Hepatocyte (in vitro differentiated cells): ENCODE data around the gene GRP. TPM values are rescaled to one million over a fixed set of nuclear protein-coding genes. Genes with fewer than 3 reads are reported as not detected.

Source experiments
- DNase-seq: peaks from one replicate; pipeline ENCODE4 v3.0.0-alpha.2; 2016; ENCODE audit warnings: low spot score
- H2AFZ ChIP-seq: fragments of 200-600 bp; sonication (generic); 2 replicates; pipeline ENCODE4 v1.6.0; 2016; ENCODE audit warnings: antibody characterized with exemption, mild to moderate bottlenecking
- H3K27ac ChIP-seq: fragments of 200-600 bp; sonication (generic); 2 replicates; pipeline ENCODE4 v1.5.1; 2016; ENCODE audit warnings: mild to moderate bottlenecking
- H3K27me3 ChIP-seq: fragments of 200-600 bp; sonication (generic); 2 replicates; pipeline ENCODE4 v1.6.1; 2016
- H3K36me3 ChIP-seq: fragments of 200-600 bp; sonication (generic); replicated peaks from 2 replicates; pipeline ENCODE4 v1.5.1; 2016; ENCODE audit warnings: low read depth; ENCODE audit not compliant: insufficient read depth
- H3K4me1 ChIP-seq: fragments of 200-600 bp; sonication (generic); 2 replicates; pipeline ENCODE4 v1.5.1; 2016; ENCODE audit warnings: mild to moderate bottlenecking, moderate library complexity; ENCODE audit not compliant: insufficient read depth
- H3K4me2 ChIP-seq: fragments of 200-600 bp; sonication (generic); 2 replicates; pipeline ENCODE4 v1.6.0; 2016
- H3K4me3 ChIP-seq: fragments of 200-600 bp; sonication (generic); 2 replicates; pipeline ENCODE4 v1.5.1; 2016; ENCODE audit warnings: mild to moderate bottlenecking
- H3K79me2 ChIP-seq: fragments of 200-600 bp; sonication (generic); 2 replicates; pipeline ENCODE4 v1.6.0; 2017; ENCODE audit warnings: mild to moderate bottlenecking
- H3K9me2 ChIP-seq: fragments of 200-600 bp; sonication (generic); replicated peaks from 2 replicates; pipeline ENCODE4 v1.6.0; 2017; ENCODE audit warnings: mild to moderate bottlenecking; ENCODE audit not compliant: insufficient read depth
- H3K9me3 ChIP-seq: fragments of 200-600 bp; sonication (generic); 2 replicates; pipeline ENCODE4 v1.5.1; 2016; ENCODE audit warnings: low read depth, mild to moderate bottlenecking
- H4K20me1 ChIP-seq: fragments of 200-600 bp; sonication (generic); 2 replicates; pipeline ENCODE4 v1.6.0; 2016; ENCODE audit warnings: mild to moderate bottlenecking; ENCODE audit not compliant: insufficient read depth, poor library complexity, severe bottlenecking
- EZH2 ChIP-seq: fragments of 200-600 bp; sonication (generic); IDR thresholded peaks from 2 replicates; pipeline ENCODE4 v1.6.1; 2016; ENCODE audit warnings: antibody characterized with exemption, mild to moderate bottlenecking, borderline replicate concordance
- EZH2phosphoT487 ChIP-seq: fragments of 200-600 bp; sonication (generic); IDR thresholded peaks from one replicate; pipeline ENCODE4 v1.6.1; 2018; ENCODE audit warnings: antibody characterized with exemption, mild to moderate bottlenecking, low read depth, moderate library complexity; ENCODE audit not compliant: unreplicated experiment, severe bottlenecking
- WGBS: methylation state at CpG from one replicate; pipeline ENCODE4 v1.1.6; 2016; ENCODE audit warnings: low lambda C conversion rate; ENCODE audit errors: missing lambda C conversion rate; 5-methylcytosine and 5-hydroxymethylcytosine counted together
- polyA plus RNA-seq: library from polyadenylated mRNA; unstranded; fragments of >200 nt; fragmentation: Nextera tagmentation; extraction: Ambion mirVana; gene quantifications from 2 replicates; pipeline ENCODE4 v1.2.1, GENCODE V29; 2016
- total RNA-seq: library from RNA; depleted of rRNA; stranded (reverse); fragments of >200 nt; gene quantifications from 2 replicates; pipeline ENCODE4 v1.2.3, GENCODE V29; 2014
- TF ChIP-seq, protein P1 (sequence below): fragments of 200-600 bp; sonication (generic); IDR thresholded peaks from 2 replicates; pipeline ENCODE4 v1.5.1; 2016; ENCODE audit warnings: antibody characterized with exemption, mild to moderate bottlenecking; ENCODE audit not compliant: poor library complexity

Gene GRP
- total and polyA plus RNA-seq, 2 experiments from 2014 or later, result 0.71 to 2.6 TPM

DNA sequence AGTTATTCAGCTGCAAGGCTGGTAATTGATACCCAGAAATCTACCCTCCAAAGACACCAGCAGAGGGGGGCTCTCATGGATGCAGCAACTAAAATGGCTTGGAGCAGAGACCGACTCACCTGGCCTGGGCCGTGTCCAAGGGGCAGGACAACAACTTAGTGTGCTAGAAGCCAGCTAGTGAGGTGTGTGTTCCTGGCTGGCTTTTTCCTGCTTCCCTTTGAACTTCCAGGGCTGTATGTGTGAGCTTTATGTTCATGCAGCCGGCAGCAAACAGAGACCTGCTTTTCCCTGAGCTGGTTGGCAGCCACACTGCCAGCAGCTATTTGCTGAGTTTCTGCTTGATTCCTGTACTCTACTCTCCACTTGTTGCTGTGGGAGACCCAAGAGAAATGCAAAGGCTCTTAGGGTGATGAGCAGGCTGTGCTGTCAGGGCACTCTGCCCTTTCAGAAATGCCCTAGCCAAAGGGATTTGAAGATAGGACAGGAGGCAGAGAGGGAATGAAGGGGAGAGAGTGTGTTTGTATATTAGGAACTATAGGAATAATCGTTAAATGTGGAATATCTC is 23.7 kb upstream of the GRP start:
- no peaks in the 10 kb centered on the region for H3K9me3 ChIP-seq
- no peak overlapping the region for H3K4me3 ChIP-seq
- H3K9me2 ChIP-seq, result no peaks in the 10 kb centered on the region
- WGBS, result 75% methylated on average over 4 of the region's 4 CpGs
- H3K27me3 ChIP-seq, result peaks cover 6% of the 10 kb centered on the region
- H3K36me3 ChIP-seq, result no peaks in the 10 kb centered on the region
- H3K27ac ChIP-seq, result no peak overlapping the region
- TF ChIP-seq, protein P1, sequence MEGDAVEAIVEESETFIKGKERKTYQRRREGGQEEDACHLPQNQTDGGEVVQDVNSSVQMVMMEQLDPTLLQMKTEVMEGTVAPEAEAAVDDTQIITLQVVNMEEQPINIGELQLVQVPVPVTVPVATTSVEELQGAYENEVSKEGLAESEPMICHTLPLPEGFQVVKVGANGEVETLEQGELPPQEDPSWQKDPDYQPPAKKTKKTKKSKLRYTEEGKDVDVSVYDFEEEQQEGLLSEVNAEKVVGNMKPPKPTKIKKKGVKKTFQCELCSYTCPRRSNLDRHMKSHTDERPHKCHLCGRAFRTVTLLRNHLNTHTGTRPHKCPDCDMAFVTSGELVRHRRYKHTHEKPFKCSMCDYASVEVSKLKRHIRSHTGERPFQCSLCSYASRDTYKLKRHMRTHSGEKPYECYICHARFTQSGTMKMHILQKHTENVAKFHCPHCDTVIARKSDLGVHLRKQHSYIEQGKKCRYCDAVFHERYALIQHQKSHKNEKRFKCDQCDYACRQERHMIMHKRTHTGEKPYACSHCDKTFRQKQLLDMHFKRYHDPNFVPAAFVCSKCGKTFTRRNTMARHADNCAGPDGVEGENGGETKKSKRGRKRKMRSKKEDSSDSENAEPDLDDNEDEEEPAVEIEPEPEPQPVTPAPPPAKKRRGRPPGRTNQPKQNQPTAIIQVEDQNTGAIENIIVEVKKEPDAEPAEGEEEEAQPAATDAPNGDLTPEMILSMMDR, result no peak
- TF ChIP-seq EZH2 (no peak), EZH2phosphoT487 (no peak)
- DNase-seq, result no peak
- no peaks in the 10 kb centered on the region for H3K79me2 ChIP-seq
- H3K4me2 ChIP-seq, result no peak overlapping the region
- no peaks in the 10 kb centered on the region for H4K20me1 ChIP-seq
- no peak overlapping the region for H2AFZ ChIP-seq
- H3K4me1 ChIP-seq, result no peaks in the 10 kb centered on the region

DNA sequence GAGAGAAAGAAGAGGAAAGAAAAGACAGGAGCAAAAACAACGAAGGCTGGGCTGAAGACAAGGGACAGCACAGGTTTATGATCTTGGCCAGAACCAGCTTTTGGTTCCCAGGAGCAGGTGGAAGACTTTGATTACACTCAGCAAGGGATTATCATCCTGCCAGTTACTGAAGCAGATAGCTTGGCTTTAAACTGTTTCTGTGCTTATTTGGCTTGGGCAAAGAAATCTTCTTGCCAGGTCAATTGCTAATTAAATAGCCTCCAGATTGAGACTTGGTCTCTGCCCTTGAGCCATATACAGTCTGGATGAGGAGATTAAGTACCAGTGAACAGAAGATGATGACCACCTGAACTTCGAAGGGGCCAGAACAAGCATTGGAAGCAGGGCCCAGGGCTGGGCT is 22.3 kb upstream of the GRP start:
- peaks cover 6% of the 10 kb centered on the region for H3K27me3 ChIP-seq
- H3K4me2 ChIP-seq, result no peak overlapping the region
- no peaks in the 10 kb centered on the region for H3K9me3 ChIP-seq
- no peaks in the 10 kb centered on the region for H3K36me3 ChIP-seq
- TF ChIP-seq EZH2phosphoT487, result no peak
- TF ChIP-seq, protein P1, result no peak
- TF ChIP-seq EZH2, result no peak
- H3K27ac ChIP-seq, result no peak overlapping the region
- H4K20me1 ChIP-seq, result no peaks in the 10 kb centered on the region
- 67% methylated on average over 2 of the region's 2 CpGs for WGBS
- no peaks in the 10 kb centered on the region for H3K4me1 ChIP-seq
- no peak overlapping the region for H2AFZ ChIP-seq
- no peak for DNase-seq
- H3K4me3 ChIP-seq, result no peak overlapping the region
- no peaks in the 10 kb centered on the region for H3K79me2 ChIP-seq
- H3K9me2 ChIP-seq, result no peaks in the 10 kb centered on the region

DNA sequence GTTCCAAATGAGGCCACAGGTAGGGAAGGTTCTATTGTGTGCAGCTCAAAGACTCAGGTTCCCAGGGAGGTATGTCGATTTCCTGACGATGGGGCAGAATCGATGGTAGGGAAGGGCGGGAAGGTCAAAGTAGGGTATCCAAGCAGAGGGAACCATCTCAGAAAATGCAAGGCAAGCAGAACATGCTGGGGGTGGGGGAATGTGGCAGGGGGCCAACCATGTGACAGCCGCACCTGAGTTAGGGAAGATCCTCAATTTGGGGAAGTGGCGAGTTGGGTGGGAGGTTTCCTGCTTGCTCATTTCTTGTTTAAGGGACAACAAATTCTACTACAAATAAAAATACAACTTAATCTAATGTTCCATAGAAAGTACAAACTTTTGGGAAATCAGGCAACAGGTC is 21.7 kb upstream of the GRP start:
- no peaks in the 10 kb centered on the region for H3K36me3 ChIP-seq
- H2AFZ ChIP-seq, result no peak overlapping the region
- no peaks in the 10 kb centered on the region for H3K79me2 ChIP-seq
- H3K4me2 ChIP-seq, result no peak overlapping the region
- no peaks in the 10 kb centered on the region for H3K9me3 ChIP-seq
- WGBS, result 93% methylated on average over 6 of the region's 6 CpGs
- no peak for DNase-seq
- no peak overlapping the region for H3K27ac ChIP-seq
- TF ChIP-seq EZH2 (no peak), EZH2phosphoT487 (no peak)
- TF ChIP-seq, protein P1, result no peak
- no peaks in the 10 kb centered on the region for H3K9me2 ChIP-seq
- no peaks in the 10 kb centered on the region for H4K20me1 ChIP-seq
- peaks cover 6% of the 10 kb centered on the region for H3K27me3 ChIP-seq
- H3K4me3 ChIP-seq, result no peak overlapping the region
- H3K4me1 ChIP-seq, result no peaks in the 10 kb centered on the region

DNA sequence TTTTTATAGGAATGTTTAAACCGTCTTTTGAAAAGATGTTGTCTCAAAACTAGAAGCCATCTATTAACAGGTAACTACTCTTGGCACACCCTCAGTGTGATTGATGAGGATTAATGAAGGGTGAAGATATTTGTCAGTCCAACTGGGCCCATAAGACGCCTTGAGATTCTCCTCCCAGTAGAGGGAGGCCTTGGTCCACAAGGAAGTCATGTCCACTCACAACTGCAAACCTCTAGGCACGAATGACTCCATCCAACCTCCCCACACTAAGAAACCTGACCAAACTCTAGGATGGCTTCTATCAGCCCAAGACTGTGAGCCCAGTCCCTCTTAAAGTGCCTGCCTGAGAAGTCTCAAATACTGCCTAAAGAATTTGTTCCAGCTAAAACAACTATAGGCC is 19.2 kb upstream of the GRP start:
- H3K36me3 ChIP-seq, result no peaks in the 10 kb centered on the region
- no peaks in the 10 kb centered on the region for H3K9me2 ChIP-seq
- no peaks in the 10 kb centered on the region for H3K79me2 ChIP-seq
- no peaks in the 10 kb centered on the region for H3K4me1 ChIP-seq
- H3K4me2 ChIP-seq, result no peak overlapping the region
- H3K4me3 ChIP-seq, result no peak overlapping the region
- no peaks in the 10 kb centered on the region for H4K20me1 ChIP-seq
- TF ChIP-seq, protein P1, result no peak
- TF ChIP-seq EZH2phosphoT487 (no peak), EZH2 (no peak)
- H2AFZ ChIP-seq, result no peak overlapping the region
- WGBS, result 77% methylated on average over 3 of the region's 3 CpGs
- DNase-seq, result no peak
- no peaks in the 10 kb centered on the region for H3K9me3 ChIP-seq
- peaks cover 6% of the 10 kb centered on the region for H3K27me3 ChIP-seq
- no peak overlapping the region for H3K27ac ChIP-seq
